HuH-7 (cell line): ENCODE measurements around the gene SND1.

Experiments
- DNase-seq: peaks from one replicate; pipeline ENCODE4 v3.0.0; 2011; ENCODE audit warnings: low spot score

SND1 gene

DNA sequence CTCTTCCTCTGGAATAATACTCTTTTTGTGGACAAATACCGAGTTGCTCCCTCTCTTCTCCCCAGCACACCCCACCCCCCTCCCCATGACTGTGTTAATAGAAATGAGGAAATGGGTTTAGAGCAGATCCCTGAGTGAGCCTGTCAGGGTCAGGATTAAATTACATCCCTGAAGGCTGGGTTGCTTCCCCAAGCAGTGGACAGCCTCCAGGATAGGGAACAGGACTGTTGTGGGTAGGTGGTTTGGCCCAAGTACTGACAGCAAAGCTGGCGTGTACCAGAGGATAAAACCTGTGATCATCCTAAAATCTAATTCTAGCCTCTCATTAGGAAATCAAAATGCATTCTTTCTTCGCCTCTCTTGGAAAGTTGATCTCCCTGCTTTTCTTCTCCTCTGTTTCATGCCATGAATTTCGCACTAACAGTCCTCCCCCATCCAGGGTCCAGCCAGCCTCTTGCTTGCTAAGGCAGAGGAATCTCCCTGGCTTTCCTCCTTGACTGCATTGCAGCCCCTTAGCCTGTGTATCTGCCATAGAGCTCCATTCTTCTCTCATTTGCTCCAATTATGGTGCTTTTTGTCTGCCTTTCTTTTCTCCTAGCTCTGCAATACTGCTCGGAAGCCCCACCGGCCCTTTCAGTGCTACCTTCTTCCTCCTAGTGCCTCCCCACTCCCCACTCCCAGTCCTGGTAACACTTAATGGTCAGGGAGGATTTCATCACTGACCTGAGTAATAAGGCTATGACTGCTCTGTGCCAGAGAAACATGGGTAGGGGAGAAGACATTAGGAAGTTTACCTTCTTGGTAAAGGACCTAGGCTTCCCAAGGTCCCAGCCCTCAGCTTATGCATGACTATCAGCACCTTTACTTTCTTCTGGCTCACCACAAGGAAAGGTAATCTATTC lies 370.9 kb downstream of the SND1 start:
- no peak for DNase-seq

DNA sequence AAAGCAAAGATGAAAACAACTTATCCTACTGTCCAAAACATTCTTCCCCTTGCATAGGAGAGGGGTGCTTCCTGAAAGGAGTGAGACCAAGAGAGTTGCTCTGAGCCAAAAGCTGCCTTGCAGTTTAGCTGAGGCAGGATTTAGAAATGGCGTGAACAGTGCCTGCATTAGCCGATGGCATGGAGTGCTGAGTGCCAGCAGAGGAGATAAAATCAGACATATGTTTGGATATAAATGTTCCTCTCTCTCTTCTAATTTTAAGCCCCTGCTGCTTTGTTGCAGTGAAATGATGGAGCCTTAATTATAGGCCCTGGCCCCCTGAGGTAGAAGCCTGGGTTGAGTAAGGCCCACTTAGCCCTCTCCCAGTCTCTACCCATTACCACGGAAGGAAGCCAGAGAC lies 372.2 kb downstream of the SND1 start:
- no peak for DNase-seq

DNA sequence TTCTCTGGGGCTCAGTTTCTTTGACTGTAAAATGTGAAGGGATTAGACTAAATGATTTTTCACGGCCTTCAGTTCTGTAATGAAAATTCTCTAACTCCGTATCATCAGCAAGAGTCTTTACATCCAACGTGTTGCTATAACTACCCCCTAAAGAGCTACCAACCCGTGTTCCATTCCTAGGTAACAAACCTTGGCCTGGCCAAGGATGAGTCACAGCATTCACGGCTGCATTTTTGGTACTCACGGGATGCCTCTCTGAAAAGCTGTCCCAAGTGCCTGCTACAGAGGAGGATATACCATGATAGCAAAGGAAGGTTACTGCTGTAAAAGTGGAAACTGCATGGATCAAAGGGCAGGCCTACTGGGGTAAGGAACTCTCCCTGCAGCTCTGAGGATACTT lies 373.4 kb downstream of the SND1 start:
- no peak for DNase-seq

DNA sequence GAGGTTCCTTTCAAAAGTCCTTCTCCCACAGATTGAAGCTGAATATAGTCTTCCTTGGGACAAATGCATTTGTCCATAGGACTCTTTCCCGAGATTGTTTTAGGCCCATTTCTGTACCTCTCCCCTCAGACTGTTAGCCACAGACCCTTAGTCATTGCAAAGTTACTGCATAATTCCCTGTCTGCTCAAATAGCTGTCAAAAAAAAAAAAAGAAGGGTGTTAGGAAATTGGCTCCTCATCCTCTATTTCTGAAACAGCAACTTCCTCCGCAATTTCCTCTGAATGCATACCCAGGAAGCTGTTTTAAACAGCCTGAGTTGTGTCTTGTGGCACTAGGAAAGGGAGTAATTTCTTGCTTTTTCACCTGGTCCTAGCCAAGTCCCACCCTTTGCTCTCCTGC lies 373.8 kb downstream of the SND1 start:
- no peak for DNase-seq

DNA sequence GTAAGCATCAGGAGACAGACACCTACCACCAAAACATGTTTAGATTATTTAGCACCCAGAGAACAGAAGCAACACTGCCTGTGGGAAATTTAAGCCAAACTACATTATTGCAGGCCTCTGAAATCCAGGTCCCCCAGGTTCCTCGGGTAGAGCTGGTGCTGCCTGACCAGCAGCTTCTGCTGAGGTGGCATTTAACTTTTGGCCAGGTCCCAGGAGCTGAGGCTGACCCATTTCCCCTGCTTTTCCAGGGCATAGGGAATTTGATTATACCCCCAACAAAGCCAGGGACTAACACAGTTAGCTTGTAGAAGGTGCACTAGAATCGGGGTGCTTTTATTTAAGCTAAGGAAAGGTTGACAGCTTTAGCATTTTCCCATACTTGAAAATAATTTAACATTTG lies 374.6 kb downstream of the SND1 start:
- no peak for DNase-seq

DNA sequence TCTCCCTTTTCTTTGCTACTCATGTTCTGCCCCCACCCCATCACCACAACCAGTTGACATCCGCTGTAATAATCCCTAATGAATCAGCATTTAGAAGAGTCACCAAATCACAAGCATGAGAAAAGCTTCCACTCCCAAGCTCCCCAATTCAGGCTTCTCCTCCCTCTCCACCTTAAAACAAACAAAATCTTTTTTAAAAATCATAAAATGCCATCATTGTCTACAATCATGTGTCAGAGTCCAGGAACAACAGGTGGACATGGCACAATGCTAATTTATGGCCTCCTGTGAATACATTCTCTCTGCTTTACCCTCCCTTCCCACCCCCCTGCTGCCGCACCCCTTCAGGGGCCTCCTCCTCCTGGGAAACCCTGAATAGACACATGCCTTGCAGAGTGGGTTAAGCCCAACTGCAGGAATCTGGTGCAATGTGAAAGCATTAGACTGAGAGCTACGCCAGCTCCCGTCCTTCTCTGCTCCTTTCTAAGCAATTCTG lies 375.5 kb downstream of the SND1 start:
- no peak for DNase-seq

DNA sequence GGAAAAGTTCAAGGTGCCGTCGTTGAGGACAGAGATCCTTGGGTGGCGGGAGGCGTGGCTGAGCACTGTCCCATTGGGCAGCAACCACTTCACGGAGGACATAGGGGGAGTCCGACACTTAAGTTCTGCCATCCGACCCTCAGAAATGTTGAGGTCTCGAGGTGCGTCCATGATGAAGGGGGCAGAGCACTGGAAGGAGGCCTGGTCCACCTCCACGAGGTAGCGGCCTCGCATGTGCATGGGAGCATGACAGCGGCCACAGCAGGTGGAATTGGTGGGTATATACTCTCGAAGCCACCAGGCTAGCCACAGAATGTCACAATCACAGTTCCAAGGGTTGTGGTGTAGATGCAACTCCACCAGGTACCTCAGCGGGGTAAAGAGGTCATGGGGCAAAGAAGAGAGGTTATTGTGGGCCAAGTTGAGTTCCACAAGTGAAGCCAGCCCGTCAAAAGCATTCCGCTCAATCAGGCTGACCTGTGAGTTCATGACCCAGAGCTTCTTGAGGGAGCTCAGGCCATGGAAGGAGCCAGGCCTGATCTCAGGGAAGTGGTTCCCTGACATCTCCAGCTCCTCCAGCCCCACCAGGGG lies 377.5 kb downstream of the SND1 start:
- DNase-seq, result no peak

DNA sequence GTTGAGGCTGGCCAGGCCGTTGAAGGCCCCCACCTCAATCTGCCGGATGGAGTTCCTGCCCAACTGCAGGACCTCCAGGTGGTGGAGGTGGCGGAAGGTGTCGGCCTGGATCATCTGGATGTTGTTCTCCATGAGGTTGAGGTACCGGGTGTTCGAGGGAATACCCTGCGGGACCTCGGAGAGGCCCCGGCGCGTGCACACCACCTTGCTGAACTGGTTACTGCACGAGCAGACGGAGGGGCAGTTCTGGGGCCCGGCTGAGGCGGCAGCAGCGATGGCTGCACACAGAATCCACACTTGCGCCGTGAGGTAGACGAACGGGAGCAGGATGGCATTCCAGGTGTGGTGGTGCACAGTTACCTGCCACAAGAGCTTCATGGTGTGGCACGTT lies 378.3 kb downstream of the SND1 start:
- DNase-seq, result no peak

DNA sequence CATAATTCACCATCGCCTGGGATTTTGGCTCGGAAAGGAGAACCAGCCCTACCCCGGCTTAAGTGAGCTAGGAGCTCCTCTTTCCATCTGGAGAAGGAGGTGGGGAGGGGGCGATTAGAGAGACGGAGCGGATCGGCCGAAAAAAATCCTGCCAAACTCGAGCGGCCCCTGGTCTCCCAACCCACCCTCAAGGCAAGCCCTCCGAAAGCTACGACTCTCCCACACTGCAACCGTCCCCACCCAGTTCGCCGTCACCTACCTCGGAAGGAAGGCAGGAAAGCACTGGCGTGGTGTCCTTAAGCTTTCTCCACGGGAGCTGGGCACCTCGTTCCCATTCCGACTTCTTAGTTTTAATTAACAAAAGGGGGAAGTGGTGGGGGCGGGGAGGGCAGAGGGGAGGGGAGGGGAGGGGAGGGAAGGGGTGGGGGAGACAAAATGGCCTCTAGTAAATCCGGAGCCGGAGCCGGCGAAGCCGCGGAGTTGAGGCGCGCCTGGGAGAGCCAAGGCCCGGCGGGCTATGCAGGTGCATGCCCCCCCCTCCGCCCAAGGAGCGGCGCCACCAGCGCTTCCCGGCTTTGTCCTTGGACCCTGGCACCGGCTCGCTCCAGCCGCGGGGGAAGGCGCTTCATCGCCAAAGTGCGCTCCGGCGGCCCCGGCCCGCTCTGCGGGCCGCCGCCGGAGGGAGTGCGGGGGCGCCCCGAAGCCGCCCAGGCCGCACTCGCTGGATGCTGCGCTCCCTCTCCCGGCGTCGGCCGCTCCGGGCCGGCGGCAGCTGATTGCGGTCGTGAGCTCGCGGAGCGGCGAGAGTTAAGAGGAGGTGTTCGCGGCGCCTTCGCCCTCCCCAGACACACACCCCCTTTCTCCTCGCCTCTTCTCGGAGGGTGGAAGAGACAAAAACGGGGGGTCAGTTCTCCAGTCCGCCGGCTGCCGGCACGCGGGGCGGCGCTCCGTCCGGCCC lies 378.9 kb downstream of the SND1 start, which contains the start of gene LRRC4:
Gene LRRC4, minus strand, starts transcription at position 784 of the 958 bp plus-strand sequence. CDS start 797 bp downstream, outside the sequence.
- no peak for DNase-seq

DNA sequence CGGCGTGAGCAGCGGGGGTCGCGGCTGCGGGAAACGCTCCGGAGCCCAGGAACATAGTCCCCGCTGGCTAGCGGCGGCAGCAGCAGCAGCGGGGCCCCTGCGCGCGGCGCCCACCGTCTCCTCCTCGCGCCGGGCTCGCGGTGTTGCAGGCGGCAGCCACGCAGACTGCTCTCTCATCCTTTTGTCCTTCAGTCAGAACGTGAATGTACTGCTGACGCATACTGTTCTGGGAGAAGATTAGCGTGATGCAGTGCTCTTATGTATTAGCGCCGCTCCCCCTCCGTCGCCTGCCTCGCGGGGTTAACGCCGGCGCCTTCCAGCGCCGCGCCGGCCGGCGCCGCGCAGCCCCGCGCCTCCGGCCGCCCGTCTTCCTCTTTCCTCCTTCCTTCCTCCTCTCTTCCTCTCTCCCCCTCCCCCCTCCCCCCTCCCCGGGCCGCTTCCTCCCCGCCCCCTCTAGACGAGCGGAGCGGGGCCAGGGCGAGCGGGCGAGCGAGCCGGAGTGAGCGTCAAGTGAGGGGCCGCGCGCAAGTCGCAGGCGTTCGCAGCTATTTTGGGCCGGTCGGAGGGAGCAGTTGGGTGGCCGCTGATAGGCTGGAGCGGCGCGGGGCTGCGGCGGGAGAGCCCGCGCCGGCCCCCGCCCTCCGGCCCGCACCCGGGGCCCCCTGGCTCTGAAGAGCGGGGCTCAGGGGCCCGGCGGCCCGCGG lies 380.1 kb downstream of the SND1 start:
- no peak for DNase-seq

DNA sequence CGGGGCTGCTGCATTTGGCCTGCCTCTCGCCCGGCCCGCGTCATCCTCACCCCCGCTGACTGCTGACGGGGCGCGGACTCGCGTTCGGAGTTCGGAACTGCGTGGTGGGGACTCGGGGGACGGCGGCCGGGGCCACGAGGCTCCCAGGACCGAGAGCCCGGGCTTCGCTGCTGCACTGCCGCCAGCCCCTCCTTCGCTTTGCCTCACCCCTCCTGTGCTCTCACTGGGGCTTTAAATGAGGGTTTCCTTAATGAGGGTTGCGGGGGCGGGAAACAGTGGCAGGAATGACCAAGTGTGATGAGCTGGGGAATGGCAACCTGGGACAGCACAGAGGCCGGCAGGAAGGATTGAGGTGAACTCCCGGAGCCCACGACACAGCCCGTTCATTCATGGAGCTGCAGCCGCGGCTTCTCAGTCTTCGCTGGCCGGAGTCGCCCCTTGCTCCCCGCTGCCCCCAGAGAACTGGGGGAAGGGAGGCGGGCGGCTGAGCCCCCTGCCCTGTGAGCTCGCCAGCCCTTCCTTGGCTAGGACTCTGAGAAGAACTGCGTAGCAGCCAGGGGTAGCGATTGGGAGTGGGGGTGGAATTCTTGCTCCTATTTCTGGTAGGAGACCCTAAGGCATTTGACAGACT lies 380.7 kb downstream of the SND1 start:
- DNase-seq, result no peak

DNA sequence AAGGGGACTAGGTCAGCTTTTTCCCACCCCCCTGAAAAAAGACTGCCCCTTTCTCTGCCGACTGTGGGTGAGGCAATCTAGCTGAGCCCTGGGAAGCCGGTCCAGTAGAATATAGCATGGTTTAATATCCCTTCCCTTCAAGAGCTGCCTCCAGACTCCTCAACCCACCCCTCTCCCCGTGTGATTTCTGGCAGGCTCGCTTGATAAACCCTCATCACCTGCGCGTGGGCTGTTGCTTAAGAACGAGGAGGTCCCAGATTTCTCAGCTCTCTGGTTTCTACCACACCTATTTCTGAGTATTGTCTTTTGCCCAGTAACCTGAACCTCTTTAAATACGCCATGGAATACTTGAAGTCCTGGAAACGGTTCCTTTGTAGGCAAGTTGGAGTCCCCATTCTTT lies 381.3 kb downstream of the SND1 start:
- no peak for DNase-seq

DNA sequence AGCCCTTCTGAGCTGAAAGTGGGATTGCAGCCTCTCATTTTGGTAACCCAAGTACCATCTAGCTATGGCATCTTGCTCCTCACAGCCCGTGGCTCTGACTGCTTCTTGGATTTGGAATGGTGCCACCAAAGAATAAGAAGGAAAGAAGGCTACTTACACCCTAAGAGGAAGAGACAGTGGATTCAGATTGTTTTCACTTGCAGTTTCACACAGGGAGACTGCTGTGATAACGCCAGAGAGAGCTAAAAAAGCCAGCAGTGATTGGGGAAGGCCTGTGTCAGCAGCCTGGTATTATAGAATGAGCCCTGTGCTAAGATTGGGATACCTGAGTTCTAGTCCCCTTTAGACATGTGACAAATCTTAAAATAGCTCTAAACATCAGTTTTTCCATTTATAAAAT lies 382.8 kb downstream of the SND1 start:
- DNase-seq, result no peak

DNA sequence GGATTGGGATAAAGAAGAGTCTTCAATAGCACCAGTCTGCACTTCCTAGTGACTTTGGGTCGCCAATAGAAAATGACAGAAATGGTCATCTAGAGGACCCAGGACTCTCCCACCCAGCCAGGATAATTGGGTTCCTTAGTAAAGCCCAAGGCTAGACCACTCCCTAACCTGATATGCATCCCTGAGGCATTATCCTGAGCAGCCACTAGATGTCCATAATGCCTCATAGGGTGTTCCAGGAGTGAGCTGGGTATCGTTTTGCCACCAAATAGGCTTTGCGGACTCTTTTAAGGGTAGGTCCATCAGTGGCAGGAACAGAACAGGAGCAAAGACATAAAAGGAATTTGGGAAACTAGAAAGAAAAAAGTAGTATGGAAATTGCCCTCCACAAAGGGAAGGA lies 383.7 kb downstream of the SND1 start:
- DNase-seq, result peak; percentile 60

DNA sequence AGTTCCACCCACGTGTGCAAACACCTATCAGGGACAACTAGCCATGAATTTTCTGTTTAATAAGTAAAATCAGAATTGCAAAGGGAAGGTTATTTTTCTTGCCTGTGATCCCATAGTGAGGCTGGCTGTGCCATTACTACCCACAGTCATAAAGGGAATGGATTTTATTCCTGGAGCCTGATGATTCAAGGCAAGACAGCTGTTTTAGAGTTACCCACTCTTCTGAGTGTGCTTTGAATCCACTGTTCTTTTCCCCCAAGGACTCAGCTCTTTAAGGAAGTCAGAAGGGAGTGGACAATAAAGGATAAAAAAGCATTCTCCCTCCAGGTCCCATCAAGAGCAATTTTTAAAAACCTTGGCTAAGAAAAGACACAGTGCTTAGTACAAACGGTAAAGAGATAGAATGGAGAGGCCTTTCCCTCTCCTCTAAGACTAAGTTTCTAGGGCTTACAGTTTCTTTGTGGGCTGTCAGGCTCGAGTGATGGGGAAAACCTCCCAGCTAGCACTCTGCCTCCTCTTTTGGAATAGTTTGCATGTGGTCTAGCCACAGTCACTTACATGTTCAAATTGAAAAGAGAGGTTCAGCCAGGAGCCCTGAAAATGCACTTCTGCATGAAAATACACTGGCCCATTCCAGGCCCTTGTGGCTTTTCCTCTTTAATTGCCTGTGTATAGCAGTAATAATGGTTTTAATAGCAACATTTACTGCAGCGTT lies 384.4 kb downstream of the SND1 start:
- DNase-seq, result no peak

DNA sequence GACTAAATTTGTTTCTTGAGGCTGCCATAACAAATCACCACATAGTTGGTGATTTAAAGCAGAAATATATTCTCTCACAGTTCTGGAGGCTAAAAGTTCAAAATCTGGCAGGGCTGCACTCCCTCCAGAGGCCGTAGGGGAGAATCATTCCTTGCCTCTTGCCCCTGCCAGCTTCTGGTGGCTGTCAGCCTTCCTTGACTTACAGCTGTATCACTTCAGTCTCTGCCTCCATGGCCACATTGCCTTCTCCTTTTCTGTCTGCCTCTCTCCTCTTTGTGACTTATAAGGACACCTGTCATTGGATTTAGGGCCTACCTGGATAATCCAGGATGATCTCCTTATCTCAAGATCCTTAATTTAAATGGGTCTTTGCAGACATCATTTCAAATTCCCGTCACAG lies 385.1 kb downstream of the SND1 start:
- DNase-seq, result no peak

DNA sequence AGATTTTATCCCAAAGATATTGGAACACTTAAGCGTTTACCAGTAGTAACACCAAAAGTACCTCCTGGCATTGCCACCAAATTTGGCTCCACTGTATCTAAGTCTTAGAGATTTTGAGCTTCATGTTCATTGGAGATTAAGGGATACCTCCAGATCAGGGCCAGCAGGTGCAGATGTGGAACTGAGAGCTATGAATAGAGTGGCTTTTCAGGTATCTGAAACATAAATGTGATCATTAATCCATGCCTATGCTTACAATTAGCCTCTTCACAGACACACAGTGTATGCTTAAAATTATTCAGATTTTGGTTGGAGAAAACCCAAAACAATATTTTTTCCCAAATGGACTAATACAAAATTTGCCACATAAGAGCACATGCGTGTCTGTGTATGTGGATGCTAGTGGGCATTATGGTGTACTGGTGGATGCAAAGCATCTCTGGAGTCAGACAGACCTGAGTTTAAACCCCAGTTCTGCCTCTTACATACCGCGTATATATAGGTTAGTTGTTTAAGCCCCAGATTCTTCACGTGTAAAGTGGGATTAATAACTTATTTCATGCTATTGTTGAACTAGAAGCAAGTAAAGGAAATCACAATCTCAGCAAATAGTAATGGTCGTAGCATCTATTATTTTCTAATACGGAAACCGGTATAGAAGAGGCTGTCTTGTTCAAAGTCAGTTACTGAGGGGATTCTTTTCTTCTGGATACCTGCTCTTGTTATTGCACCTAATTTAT lies 386.1 kb downstream of the SND1 start:
- no peak for DNase-seq

DNA sequence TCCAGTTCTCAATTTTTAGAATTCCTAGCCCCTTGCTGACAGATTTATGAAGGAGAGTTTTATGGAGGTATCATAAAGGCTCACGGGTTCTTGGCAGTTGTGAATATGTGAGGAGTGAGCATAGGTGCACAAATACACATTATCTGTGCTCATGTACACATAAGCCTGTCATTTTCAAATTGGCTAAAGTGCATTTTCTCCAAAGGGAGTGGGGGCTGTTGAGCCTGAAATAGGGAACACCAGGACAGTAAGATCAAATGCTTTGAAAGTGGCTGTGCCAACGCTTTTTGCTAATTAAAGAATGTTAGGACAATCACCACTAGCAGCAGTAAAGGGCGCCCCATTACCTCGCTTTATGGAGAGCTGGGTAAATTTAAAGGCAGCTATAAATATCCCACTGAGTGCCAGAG lies 387.6 kb downstream of the SND1 start:
- DNase-seq, result peak; percentile 35

DNA sequence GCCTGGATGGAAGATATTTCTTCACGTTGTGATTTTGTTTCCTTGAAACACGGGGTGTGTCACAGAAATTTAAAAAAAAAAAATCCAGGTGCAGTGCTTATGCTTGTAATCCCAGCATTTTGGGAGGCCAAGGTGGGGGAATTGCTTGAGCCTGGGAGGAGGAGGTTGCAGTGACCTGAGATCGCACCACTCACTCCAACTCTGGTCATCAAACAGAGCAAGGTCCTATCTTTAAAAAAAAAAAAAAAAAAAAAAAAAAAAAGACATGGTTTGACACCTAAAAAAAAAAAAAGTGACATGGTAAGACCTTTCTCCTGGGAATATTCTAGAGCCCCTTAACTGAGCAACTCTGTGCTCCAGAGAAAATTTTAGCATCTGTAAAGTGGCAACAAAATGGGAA lies 388.2 kb downstream of the SND1 start:
- no peak for DNase-seq

DNA sequence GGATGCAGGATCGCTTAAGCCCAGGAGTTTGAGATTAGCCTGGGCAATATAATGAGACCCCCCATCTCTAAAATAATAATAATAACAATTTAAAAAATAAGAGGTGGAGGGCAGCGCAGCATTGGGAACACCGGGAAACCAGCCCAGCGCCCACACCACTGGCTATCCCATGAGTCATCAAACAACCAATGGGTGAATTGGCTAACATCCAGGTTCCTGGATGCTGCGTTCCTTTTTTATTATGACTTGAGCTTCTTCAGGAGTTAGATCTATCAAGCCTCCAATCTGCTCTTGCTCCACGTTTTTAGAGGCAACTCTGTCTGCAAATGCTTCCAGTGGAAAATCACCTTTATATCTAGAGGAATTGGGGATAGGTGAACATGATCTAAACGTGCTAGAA lies 389.2 kb downstream of the SND1 start:
- no peak for DNase-seq
